HG02588 (cell line): ENCODE results near the gene SYNE4.
"Not testable (repeated sequence)": the region's sequence is repeated elsewhere in the genome, so short reads cannot be mapped to it uniquely, and the experiment has no call there.

Experiments used
- ATAC-seq: cut with Tn5 transposase; IDR thresholded peaks from one replicate; pipeline ENCODE4 v1.9.1; 2021; ENCODE audit warnings: mild to moderate bottlenecking, moderate library complexity; ENCODE audit not compliant: unreplicated experiment

The SYNE4 gene

GRCh38 chr19:35990771-35991730 lies 17.6 kb downstream of the SYNE4 start:
- ATAC-seq: no peak

GRCh38 chr19:35990156-35990555 lies 18.5 kb downstream of the SYNE4 start:
- ATAC-seq: no peak

GRCh38 chr19:35988824-35989223 lies 19.8 kb downstream of the SYNE4 start:
- ATAC-seq: no peak

- no peak for ATAC-seq
These were observed 21.1 kb downstream of the SYNE4 start for GRCh38 chr19:35987571-35987896.

GRCh38 chr19:35986664-35987570 lies 21.7 kb downstream of the SYNE4 start:
- no peak for ATAC-seq

- ATAC-seq: no peak
These were observed 22.5 kb downstream of the SYNE4 start for GRCh38 chr19:35986111-35986510.

GRCh38 chr19:35983177-35983576 lies 25.4 kb downstream of the SYNE4 start:
- ATAC-seq: no peak

- not testable (repeated sequence) for ATAC-seq
These were observed 27.6 kb downstream of the SYNE4 start for GRCh38 chr19:35980997-35981396.

- ATAC-seq: no peak
These were observed 29.7 kb downstream of the SYNE4 start for GRCh38 chr19:35978832-35979365.

GRCh38 chr19:35978271-35978670 lies 30.3 kb downstream of the SYNE4 start:
- no peak for ATAC-seq

- no peak for ATAC-seq
These were observed 31.0 kb downstream of the SYNE4 start for GRCh38 chr19:35977446-35978222.

GRCh38 chr19:35975608-35976214 lies 32.9 kb downstream of the SYNE4 start:
- no peak for ATAC-seq

- ATAC-seq: no peak
These were observed 35.1 kb downstream of the SYNE4 start for GRCh38 chr19:35973487-35973886.

GRCh38 chr19:35966771-35967170 lies 41.8 kb downstream of the SYNE4 start:
- ATAC-seq: no peak

GRCh38 chr19:35963514-35963913 lies 45.1 kb downstream of the SYNE4 start:
- no peak for ATAC-seq

- ATAC-seq: no peak
These were observed 48.1 kb downstream of the SYNE4 start for GRCh38 chr19:35960432-35960972.

- ATAC-seq: no peak
These were observed 48.7 kb downstream of the SYNE4 start for GRCh38 chr19:35959968-35960320.

- ATAC-seq: no peak
These were observed 49.3 kb downstream of the SYNE4 start for GRCh38 chr19:35959040-35959967.

GRCh38 chr19:35958660-35959039 lies 50.0 kb downstream of the SYNE4 start:
- no peak for ATAC-seq
